Transverse colon (tissue), 3 donors: ENCODE measurements around the gene NCMAP.

ENCODE experiments used
- EP300 ChIP-seq: sonication (generic); formaldehyde crosslinking; IDR thresholded peaks from one replicate; pipeline ENCODE4 v1.6.1; 2017; ENCODE audit warnings: antibody characterized with exemption, low read depth
- POLR2A ChIP-seq: fragments of 450-650 bp; IDR thresholded peaks from one replicate; pipeline ENCODE4 v1.6.1; 2016; ENCODE audit warnings: antibody characterized with exemption, mild to moderate bottlenecking, moderate library complexity
- TF ChIP-seq, protein P1 (sequence below), 5 experiments: fragments of 200-600 bp in 3 of 5; fragments of 450-650 bp in 2 of 5; sonication (generic) in 3 of 5; IDR thresholded peaks; 1 replicate in 2 of 5; 2 replicates in 3 of 5; pipeline ENCODE4 v1.5.1; 2016 to 2017; ENCODE audit warnings: antibody characterized with exemption in 5 of 5, inconsistent platforms in 3 of 5, mild to moderate bottlenecking in 2 of 5, moderate library complexity in 1 of 5

DNA sequence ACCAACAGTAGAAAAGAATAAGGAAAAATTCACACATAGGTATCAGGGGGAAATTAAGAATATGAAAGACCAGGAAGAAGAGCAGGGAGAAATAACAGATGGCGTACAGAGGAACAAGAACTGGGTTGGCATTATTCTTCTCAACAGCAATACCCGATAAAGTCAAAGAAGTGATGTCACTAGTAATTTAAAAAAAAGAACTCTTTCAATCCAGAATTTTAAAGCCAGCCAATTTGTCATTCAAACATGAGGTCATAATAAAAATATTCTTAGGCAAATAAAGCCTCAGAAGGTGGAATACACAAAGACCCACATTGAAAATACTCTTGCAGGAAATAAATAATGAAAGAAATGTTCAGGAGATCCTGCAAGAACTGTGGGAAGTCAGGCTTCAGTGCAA is 8.8 kb downstream of the NCMAP start:
- TF ChIP-seq, protein P1, sequence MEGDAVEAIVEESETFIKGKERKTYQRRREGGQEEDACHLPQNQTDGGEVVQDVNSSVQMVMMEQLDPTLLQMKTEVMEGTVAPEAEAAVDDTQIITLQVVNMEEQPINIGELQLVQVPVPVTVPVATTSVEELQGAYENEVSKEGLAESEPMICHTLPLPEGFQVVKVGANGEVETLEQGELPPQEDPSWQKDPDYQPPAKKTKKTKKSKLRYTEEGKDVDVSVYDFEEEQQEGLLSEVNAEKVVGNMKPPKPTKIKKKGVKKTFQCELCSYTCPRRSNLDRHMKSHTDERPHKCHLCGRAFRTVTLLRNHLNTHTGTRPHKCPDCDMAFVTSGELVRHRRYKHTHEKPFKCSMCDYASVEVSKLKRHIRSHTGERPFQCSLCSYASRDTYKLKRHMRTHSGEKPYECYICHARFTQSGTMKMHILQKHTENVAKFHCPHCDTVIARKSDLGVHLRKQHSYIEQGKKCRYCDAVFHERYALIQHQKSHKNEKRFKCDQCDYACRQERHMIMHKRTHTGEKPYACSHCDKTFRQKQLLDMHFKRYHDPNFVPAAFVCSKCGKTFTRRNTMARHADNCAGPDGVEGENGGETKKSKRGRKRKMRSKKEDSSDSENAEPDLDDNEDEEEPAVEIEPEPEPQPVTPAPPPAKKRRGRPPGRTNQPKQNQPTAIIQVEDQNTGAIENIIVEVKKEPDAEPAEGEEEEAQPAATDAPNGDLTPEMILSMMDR (IDR thresholded peaks at IDR 0.05), result no peak
- no peak for TF ChIP-seq POLR2A
- no peak for TF ChIP-seq EP300
